Ovary (tissue), 9 donors: ENCODE results near the gene PPP2R3B. TPM values are rescaled to one million over a fixed set of nuclear protein-coding genes. Genes with fewer than 3 reads are reported as not detected.
A peak's percentile ranks its signal among the peaks of the same experiment; 100 is the strongest.
"Not testable (repeated sequence)": the region's sequence is repeated elsewhere in the genome, so short reads cannot be mapped to it uniquely, and the experiment has no call there.

Source experiments
- DNase-seq, 5 donors: peaks; one replicate each; pipeline ENCODE4 v3.0.0-alpha.2; 2019 to 2020
- H3K27ac ChIP-seq, 2 donors: fragments of 200-600 bp; one replicate each; pipeline versions ENCODE4 v1.5.1 to v1.8.0; 2019 to 2022
- H3K27me3 ChIP-seq: fragments of 200-600 bp; one replicate; pipeline ENCODE4 v1.8.0; 2022
- H3K36me3 ChIP-seq: fragments of 200-600 bp; sonication (generic); one replicate; pipeline ENCODE4 v1.5.1; 2019
- H3K4me1 ChIP-seq: one replicate; pipeline ENCODE4 v1.8.1; 2013; ENCODE audit warnings: mild to moderate bottlenecking, moderate library complexity; ENCODE audit not compliant: insufficient read depth
- H3K4me3 ChIP-seq: fragments of 200-600 bp; sonication (generic); one replicate; pipeline ENCODE4 v1.5.1; 2017
- H3K9me3 ChIP-seq, 2 donors: fragments of 200-600 bp in 1 of 2; sonication (generic) in 1 of 2; one replicate each; pipeline versions ENCODE4 v1.5.1 to v1.8.1; 2013 to 2019; ENCODE audit warnings: mild to moderate bottlenecking in 1 of 2, moderate library complexity in 1 of 2
- EP300 ChIP-seq: sonication (generic); formaldehyde crosslinking; IDR thresholded peaks from one replicate; pipeline ENCODE4 v1.6.1; 2017; ENCODE audit warnings: antibody characterized with exemption
- POLR2A ChIP-seq: fragments of 450-650 bp; IDR thresholded peaks from one replicate; pipeline ENCODE4 v1.6.1; 2017; ENCODE audit warnings: antibody characterized with exemption, mild to moderate bottlenecking, moderate library complexity
- WGBS, 3 donors: extraction: QIAGEN DNeasy Blood & Tissue Kit in 1 of 3; methylation state at CpG; one replicate each; pipeline versions ENCODE4 v1.1.5 to v1.1.7; 2013 to 2017; 5-methylcytosine and 5-hydroxymethylcytosine counted together
- intact Hi-C, 4 donors: fragments of 100-400 bp; cut with DNase I; formaldehyde crosslinking; loops; one replicate each; pipeline versions ENCODE4 v1.11.0 to v1.15.1; 2022 to 2023
- polyA plus RNA-seq, 2 donors: library from polyadenylated mRNA; stranded (reverse); fragments of 200-250 nt in 1 of 2; fragments of 350-450 nt in 1 of 2; fragmentation: Illumina TruSeq in 1 of 2; extraction: RNeasy Lipid Tissue Mini Kit (QIAGEN cat#74804) in 1 of 2; gene quantifications; one replicate each; pipeline ENCODE4 v1.2.3, GENCODE V29; 2013 to 2014
- total RNA-seq, 7 donors: library from RNA; depleted of rRNA in 2 of 7; stranded (reverse); fragments of >200 nt in 2 of 7; fragmentation: NEBNext Ultra II Directional in 3 of 7; extraction: Animal tissue kit (Norgen Biotek cat#: 25700) in 3 of 7; gene quantifications; one replicate each; pipeline versions ENCODE4 v1.1.0 to v1.2.4, GENCODE V29; 2016 to 2023
- TF ChIP-seq, protein P1 (sequence below), 3 donors: fragments of 450-650 bp in 2 of 3; fragments of 200-600 bp in 1 of 3; IDR thresholded peaks; one replicate each; pipeline versions ENCODE4 v1.5.1 to v1.8.0; 2016 to 2022; ENCODE audit warnings: antibody characterized with exemption in 3 of 3, mild to moderate bottlenecking in 1 of 3
- donor health status: DM: no; HTN: no; CAD: no; lungs with moderate emphysema.
- donor health status: DM: no; HTN: no; CAD: no.
- donor health status: Bipolar disorder and iron deficiency.
- donor health status: DM: yes; HTN: yes; CAD: no.
- donor health status: DM: no; HTN: no; CAD: no.
- donor health status: DM: yes; HTN: yes; CAD: no.

PPP2R3B gene
- total and polyA plus RNA-seq, 9 donors: 2.3 to 25.0 (median 18.4) TPM

DNA sequence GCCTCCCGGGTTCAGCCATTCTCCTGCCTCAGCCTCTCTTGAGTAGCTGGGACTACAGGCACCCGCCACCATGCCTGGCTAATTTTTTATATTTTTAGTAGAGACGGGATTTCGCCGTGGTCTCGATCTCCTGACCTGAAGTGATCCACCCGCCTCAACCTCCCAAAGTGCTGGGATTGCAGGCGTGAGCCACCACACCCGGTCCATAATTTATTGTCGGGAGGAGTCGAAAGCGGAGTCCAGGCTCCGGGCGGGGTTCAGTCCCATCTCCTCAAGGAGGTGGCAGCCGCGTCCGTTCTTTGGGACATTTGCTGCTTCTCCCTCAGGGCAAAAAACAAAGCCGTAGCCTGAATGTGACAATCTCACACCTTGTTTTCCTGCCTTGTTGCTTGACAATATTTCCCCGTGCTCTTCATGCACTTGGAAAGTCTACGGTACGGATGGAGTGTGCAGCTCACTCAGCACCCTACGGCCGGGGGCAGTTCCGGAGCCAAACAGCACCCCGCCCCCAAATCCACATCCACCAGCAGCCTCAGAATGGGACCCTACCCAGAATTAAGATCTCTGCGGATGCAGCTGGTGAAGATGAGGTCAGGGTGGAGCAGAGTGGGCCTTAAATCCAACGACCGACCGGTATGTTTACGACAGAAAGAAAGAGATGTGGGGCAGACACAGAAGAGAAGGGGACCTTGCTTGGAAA is 77.7 kb downstream of the PPP2R3B start:
- peaks cover 4% of the 10 kb centered on the region for H3K36me3 ChIP-seq
- TF ChIP-seq POLR2A: no peak
- H3K9me3 ChIP-seq: no peaks in the 10 kb centered on the region
- 94 to 95% (median 94%) methylated on average over 30 of the region's 30 CpGs for WGBS, 3 donors
- no peak overlapping the region for H3K27ac ChIP-seq
- DNase-seq: peak in 2 of 5 donors; percentile 22 to 34
- H3K4me1 ChIP-seq: no peaks in the 10 kb centered on the region
- H3K4me3 ChIP-seq: no peak overlapping the region
- H3K27me3 ChIP-seq: no peaks in the 10 kb centered on the region
- intact Hi-C loops: no loop called here

DNA sequence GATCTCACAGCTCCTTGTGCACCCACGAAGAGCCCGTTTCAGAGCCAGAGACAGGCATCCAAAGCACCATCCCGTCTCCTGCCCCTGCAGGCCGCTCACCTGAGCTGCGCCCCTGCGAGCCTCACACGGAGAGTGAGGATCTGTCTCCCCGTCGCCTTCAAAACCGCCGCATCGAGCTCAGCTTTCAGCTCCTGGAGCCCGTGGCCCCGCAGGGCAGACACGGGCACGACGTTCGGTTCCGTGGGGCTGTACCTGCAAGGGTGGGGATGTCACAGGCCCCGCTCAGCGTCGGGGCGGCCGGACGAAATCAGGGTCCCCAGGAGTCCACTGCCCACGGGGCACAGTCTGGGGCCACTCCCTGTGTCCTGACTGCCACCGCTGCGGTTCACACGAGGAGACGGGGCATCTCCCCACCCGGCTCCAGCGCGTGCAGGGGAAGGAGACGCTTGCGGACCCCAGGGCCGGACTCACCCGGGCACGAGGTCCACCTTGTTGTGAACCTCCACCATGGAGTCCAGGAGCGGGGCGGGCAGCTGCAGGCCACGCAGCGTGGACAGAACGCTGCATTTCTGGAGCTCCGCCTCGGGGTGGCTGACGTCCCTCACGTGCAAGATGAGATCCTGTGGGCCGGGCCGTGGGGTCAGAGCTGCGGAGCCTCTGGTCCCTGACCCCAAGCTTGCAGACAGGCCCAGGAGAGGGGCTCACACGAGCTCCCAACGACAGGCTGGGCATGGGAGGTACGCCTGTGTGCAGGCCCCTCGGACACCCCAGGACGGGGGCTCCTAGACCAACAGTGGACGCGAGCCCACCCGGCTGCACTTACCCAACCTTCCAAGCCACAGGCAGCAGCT is 79.2 kb downstream of the PPP2R3B start:
- Histone ChIP-seq H3K27me3 (no peaks in the 10 kb centered on the region), H3K4me1 (no peaks in the 10 kb centered on the region), H3K9me3 (no peaks in the 10 kb centered on the region), H3K27ac (no peak overlapping the region), H3K4me3 (no peak overlapping the region), H3K36me3 (peaks cover 4% of the 10 kb centered on the region)
- peak in 2 of 5 donors; percentile 27 to 38 for DNase-seq
- intact Hi-C loops: no loop called here
- TF ChIP-seq POLR2A (no peak), EP300 (no peak)
- TF ChIP-seq, protein P1, sequence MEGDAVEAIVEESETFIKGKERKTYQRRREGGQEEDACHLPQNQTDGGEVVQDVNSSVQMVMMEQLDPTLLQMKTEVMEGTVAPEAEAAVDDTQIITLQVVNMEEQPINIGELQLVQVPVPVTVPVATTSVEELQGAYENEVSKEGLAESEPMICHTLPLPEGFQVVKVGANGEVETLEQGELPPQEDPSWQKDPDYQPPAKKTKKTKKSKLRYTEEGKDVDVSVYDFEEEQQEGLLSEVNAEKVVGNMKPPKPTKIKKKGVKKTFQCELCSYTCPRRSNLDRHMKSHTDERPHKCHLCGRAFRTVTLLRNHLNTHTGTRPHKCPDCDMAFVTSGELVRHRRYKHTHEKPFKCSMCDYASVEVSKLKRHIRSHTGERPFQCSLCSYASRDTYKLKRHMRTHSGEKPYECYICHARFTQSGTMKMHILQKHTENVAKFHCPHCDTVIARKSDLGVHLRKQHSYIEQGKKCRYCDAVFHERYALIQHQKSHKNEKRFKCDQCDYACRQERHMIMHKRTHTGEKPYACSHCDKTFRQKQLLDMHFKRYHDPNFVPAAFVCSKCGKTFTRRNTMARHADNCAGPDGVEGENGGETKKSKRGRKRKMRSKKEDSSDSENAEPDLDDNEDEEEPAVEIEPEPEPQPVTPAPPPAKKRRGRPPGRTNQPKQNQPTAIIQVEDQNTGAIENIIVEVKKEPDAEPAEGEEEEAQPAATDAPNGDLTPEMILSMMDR (IDR thresholded peaks at IDR 0.05): no peak
- 94 to 95% (median 95%) methylated on average over 58 of the region's 58 CpGs for WGBS, 3 donors

DNA sequence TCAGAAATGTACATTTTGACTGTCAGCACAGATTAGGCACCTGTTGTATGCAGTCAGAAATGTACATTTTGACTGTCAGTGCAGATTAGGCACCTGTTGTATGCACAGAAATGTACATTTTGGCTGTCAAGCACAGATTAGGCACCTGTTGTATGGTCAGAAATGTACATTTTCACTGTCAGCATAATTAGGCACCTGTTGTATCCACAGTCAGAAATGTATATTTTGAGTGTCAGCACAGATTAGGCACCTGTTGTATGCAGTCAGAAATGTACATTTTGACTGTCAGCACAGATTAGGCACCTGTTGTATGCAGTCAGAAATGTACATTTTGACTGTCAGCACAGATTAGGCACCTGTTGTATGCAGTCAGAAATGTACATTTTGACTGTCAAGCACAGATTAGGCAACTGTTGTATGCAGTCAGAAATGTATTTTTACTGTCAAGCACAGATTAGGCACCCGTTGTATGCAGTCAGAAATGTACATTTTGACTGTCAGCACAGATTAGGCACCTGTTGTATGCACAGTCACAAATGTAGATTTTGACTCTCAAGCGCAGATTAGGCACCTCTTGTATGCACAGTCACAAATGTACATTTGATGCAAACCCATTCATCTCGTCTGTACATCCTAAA is 80.0 kb downstream of the PPP2R3B start:
- 90 to 94% (median 91%) methylated on average over 3 of the region's 3 CpGs for WGBS, 3 donors
- intact Hi-C loops, H3K4me3 ChIP-seq, H3K27ac ChIP-seq, DNase-seq, H3K9me3 ChIP-seq, H3K4me1 ChIP-seq, H3K36me3 ChIP-seq, H3K27me3 ChIP-seq: not testable (repeated sequence)

DNA sequence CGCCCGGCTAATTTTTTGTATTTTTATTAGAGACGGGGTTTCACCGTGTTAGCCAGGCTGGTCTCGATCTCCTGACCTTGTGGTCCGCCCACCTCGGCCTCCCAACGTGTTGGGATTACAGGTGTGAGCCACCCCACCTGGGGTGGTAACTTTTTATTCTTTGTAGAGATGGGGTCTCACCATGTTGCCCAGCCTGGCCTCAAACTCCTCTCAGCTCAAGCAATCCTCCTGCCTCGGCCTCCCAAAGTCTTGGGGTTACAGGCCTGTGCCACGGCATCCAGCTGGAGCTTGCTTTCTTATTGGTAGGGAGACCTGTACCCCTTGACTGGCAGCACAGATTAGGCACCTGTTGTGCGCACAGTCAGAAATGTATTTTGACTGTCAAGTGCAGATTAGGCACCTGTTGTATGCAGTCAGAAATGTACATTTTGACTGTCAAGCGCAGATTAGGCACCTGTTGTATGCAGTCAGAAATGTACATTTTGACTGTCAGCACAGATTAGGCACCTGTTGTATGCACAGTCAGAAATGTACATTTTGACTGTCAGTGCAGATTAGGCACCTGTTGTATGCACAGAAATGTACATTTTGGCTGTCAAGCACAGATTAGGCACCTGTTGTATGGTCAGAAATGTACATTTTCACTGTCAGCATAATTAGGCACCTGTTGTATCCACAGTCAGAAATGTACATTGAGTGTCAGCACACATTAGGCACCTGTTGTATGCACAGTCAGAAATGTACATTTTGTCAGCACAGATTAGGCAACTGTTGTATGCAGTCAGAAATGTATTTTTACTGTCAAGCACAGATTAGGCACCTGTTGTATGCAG is 80.7 kb downstream of the PPP2R3B start:
- H3K36me3 ChIP-seq, H3K9me3 ChIP-seq, H3K4me1 ChIP-seq, H3K4me3 ChIP-seq, H3K27me3 ChIP-seq, intact Hi-C loops, H3K27ac ChIP-seq: not testable (repeated sequence)
- 89 to 96% (median 90%) methylated on average over 12 of the region's 12 CpGs for WGBS, 3 donors
- peak in 1 of 5 donors; percentile 32 for DNase-seq

DNA sequence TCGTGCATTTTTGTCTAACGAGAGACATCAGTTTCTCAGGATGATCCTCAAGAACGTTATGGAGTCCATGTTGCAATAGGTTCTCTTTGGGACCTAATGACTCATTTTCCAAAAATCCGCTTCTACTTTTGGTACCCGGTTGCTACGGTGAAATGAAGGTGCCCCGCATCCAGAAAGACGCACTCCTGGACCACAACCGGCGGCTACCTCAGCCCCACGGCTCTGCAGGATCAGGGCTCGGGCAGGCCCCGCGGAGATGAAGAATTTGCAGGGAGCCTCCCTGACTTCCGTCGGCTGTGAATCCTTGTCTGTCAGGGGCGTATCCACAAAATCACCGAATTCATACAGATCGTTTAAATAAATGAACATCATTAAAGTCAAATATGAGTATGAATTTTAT is 83.7 kb downstream of the PPP2R3B start:
- Histone ChIP-seq H3K4me1 (no peaks in the 10 kb centered on the region), H3K4me3 (no peak overlapping the region), H3K27ac (no peak overlapping the region), H3K9me3 (no peaks in the 10 kb centered on the region), H3K36me3 (peaks cover 4% of the 10 kb centered on the region), H3K27me3 (no peaks in the 10 kb centered on the region)
- TF ChIP-seq EP300: no peak
- no peak for TF ChIP-seq POLR2A
- TF ChIP-seq, protein P1 (IDR thresholded peaks at IDR 0.05): no peak
- intact Hi-C loops: no loop called here
- WGBS, 3 donors: 92 to 97% (median 93%) methylated on average over 19 of the region's 19 CpGs
- no peak for DNase-seq
